Smooth muscle cell (in vitro differentiated cells): ENCODE measurements around the gene AGBL1. TPM values are rescaled to one million over a fixed set of nuclear protein-coding genes. Genes with fewer than 3 reads are reported as not detected.

Experiments
- DNase-seq: peaks from one replicate; lab custom pipeline; 2025; ENCODE audit not compliant: unreplicated experiment; lab: John Stamatoyannopoulos, UW
- H2AFZ ChIP-seq: fragments of 200-600 bp; sonication (generic); 2 replicates; pipeline ENCODE4 v1.6.0; 2016; ENCODE audit warnings: antibody characterized with exemption, low read depth, mild to moderate bottlenecking
- H3F3A ChIP-seq: fragments of 200-600 bp; sonication (generic); 2 replicates; pipeline ENCODE4 v1.6.0; 2017; ENCODE audit warnings: antibody characterized with exemption, low read depth
- H3K27ac ChIP-seq: fragments of 200-600 bp; sonication (generic); 2 replicates; pipeline ENCODE4 v1.5.1; 2016; ENCODE audit warnings: low read depth, mild to moderate bottlenecking
- H3K27me3 ChIP-seq: fragments of 200-600 bp; sonication (generic); 2 replicates; pipeline ENCODE4 v1.6.1; 2016; ENCODE audit warnings: low read depth, mild to moderate bottlenecking
- H3K36me3 ChIP-seq: fragments of 200-600 bp; sonication (generic); 2 replicates; pipeline ENCODE4 v1.5.1; 2016; ENCODE audit warnings: low read depth
- H3K4me1 ChIP-seq: fragments of 200-600 bp; sonication (generic); 2 replicates; pipeline ENCODE4 v1.5.1; 2016; ENCODE audit warnings: low read depth
- H3K4me2 ChIP-seq: fragments of 200-600 bp; sonication (generic); 2 replicates; pipeline ENCODE4 v1.6.0; 2016; ENCODE audit warnings: mild to moderate bottlenecking
- H3K4me3 ChIP-seq: fragments of 200-600 bp; sonication (generic); 2 replicates; pipeline ENCODE4 v1.5.1; 2016; ENCODE audit warnings: mild to moderate bottlenecking
- H3K79me2 ChIP-seq: fragments of 200-600 bp; sonication (generic); 2 replicates; pipeline ENCODE4 v1.6.0; 2016; ENCODE audit warnings: low read depth, mild to moderate bottlenecking
- H3K9ac ChIP-seq: fragments of 200-600 bp; sonication (generic); 2 replicates; pipeline ENCODE4 v1.6.0; 2016; ENCODE audit warnings: low read depth
- H3K9me3 ChIP-seq: fragments of 200-600 bp; sonication (generic); replicated peaks from 2 replicates; pipeline ENCODE4 v1.5.1; 2016; ENCODE audit warnings: low read depth
- H4K20me1 ChIP-seq: fragments of 200-600 bp; sonication (generic); 2 replicates; pipeline ENCODE4 v1.6.0; 2016; ENCODE audit warnings: low read depth
- WGBS: methylation state at CpG from one replicate; pipeline ENCODE4 v1.1.7; 2016; ENCODE audit warnings: low lambda C conversion rate; 5-methylcytosine and 5-hydroxymethylcytosine counted together
- polyA plus RNA-seq: library from polyadenylated mRNA; unstranded; fragments of >200 nt; fragmentation: Nextera tagmentation; extraction: Ambion mirVana; gene quantifications from 2 replicates; pipeline ENCODE4 v1.2.1, GENCODE V29; 2016
- total RNA-seq: library from RNA; depleted of rRNA; stranded (reverse); fragments of >200 nt; gene quantifications from 2 replicates; pipeline ENCODE4 v1.2.3, GENCODE V29; 2014
- TF ChIP-seq, protein P1 (sequence below): fragments of 200-600 bp; sonication (generic); IDR thresholded peaks from 2 replicates; pipeline ENCODE4 v1.5.1; 2017; ENCODE audit warnings: borderline replicate concordance, mild to moderate bottlenecking, antibody characterized with exemption; ENCODE audit not compliant: insufficient read depth, poor library complexity, severe bottlenecking

The AGBL1 gene
- total and polyA plus RNA-seq, 2 experiments from 2014 or later = not detected

DNA sequence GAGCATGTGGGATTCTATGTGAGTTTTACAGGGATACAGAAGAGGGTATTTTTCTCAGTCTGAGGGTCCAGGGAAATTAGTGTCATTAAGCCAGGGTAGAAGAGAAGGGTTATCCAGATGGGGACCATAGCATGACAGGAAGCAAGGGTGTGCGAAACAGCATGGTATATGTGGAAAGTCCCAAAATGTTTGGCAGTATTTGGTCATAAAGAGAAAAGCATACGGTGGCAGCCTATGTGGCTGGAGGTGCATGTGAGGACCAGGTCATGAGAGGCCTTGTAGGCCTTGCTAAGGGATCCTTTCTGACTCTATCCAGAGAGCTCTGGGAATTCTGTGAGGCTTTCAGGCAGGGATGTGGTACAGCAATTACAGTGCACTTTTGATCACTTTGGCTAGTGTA, 411.4 kb downstream of the AGBL1 start:
- no peak overlapping the region for H3K4me2 ChIP-seq
- H4K20me1 ChIP-seq = no peaks in the 10 kb centered on the region
- H3K27ac ChIP-seq = no peak overlapping the region
- H3K79me2 ChIP-seq = no peaks in the 10 kb centered on the region
- H3K36me3 ChIP-seq = no peaks in the 10 kb centered on the region
- no peak overlapping the region for H2AFZ ChIP-seq
- H3K9ac ChIP-seq = no peak overlapping the region
- H3F3A ChIP-seq = no peaks in the 10 kb centered on the region
- WGBS = 95% methylated on average over 2 of the region's 2 CpGs
- H3K4me3 ChIP-seq = no peak overlapping the region
- DNase-seq = no peak
- H3K4me1 ChIP-seq = no peaks in the 10 kb centered on the region
- TF ChIP-seq, protein P1, sequence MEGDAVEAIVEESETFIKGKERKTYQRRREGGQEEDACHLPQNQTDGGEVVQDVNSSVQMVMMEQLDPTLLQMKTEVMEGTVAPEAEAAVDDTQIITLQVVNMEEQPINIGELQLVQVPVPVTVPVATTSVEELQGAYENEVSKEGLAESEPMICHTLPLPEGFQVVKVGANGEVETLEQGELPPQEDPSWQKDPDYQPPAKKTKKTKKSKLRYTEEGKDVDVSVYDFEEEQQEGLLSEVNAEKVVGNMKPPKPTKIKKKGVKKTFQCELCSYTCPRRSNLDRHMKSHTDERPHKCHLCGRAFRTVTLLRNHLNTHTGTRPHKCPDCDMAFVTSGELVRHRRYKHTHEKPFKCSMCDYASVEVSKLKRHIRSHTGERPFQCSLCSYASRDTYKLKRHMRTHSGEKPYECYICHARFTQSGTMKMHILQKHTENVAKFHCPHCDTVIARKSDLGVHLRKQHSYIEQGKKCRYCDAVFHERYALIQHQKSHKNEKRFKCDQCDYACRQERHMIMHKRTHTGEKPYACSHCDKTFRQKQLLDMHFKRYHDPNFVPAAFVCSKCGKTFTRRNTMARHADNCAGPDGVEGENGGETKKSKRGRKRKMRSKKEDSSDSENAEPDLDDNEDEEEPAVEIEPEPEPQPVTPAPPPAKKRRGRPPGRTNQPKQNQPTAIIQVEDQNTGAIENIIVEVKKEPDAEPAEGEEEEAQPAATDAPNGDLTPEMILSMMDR = no peak
- no peaks in the 10 kb centered on the region for H3K9me3 ChIP-seq
- peaks cover 2% of the 10 kb centered on the region for H3K27me3 ChIP-seq

DNA sequence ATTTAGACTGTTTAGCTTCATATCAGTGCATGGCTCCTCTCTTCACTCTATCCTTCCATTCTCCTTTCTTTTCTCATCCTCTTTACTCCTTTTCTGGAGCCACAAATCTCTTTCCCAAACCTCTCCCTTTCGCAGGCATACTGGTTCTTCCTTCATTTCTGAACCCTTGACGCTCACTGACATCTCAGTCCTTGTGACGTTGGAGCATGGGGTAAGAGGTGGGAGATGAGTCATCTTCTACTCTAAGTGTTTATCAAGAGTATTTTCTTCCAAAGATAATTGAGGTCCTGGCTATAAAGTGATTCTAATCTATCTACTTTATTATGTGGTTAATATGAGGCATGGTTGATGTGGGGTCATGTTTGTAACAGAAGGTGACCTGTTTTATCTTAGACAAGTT, 414.2 kb downstream of the AGBL1 start:
- H3F3A ChIP-seq = no peaks in the 10 kb centered on the region
- H3K4me3 ChIP-seq = no peak overlapping the region
- TF ChIP-seq, protein P1 = no peak
- DNase-seq = no peak
- H3K9me3 ChIP-seq = no peaks in the 10 kb centered on the region
- H3K79me2 ChIP-seq = no peaks in the 10 kb centered on the region
- H3K36me3 ChIP-seq = no peaks in the 10 kb centered on the region
- no peak overlapping the region for H3K4me2 ChIP-seq
- H3K27me3 ChIP-seq = no peaks in the 10 kb centered on the region
- H4K20me1 ChIP-seq = no peaks in the 10 kb centered on the region
- no peak overlapping the region for H2AFZ ChIP-seq
- no peak overlapping the region for H3K9ac ChIP-seq
- WGBS = 62% methylated on average over 3 of the region's 3 CpGs
- no peaks in the 10 kb centered on the region for H3K4me1 ChIP-seq
- no peak overlapping the region for H3K27ac ChIP-seq

DNA sequence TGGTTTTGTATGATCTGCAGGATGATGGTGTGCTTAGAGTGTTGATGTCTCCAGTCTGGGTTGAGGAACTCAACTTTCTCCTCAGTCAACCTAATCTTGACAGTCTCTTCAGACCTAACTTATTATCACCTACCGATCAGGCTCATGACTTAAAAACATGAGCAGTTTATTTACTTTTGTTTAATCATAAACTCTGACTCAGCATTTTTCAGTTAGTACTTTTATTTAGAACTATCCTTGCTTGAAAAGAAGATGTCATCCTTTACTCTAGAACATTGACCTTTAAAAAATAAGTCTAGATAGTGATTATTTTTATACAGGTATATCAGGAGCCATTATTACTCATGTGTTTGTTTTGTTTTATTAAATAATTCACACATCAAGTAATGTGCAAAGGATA, 414.8 kb downstream of the AGBL1 start:
- no peaks in the 10 kb centered on the region for H3K79me2 ChIP-seq
- H3F3A ChIP-seq = no peaks in the 10 kb centered on the region
- no peaks in the 10 kb centered on the region for H3K36me3 ChIP-seq
- no peak overlapping the region for H3K4me3 ChIP-seq
- H2AFZ ChIP-seq = no peak overlapping the region
- no peaks in the 10 kb centered on the region for H4K20me1 ChIP-seq
- TF ChIP-seq, protein P1 = no peak
- DNase-seq = no peak
- 97% methylated on average over 1 of the region's 1 CpG for WGBS
- H3K27me3 ChIP-seq = no peaks in the 10 kb centered on the region
- no peak overlapping the region for H3K9ac ChIP-seq
- H3K4me1 ChIP-seq = no peaks in the 10 kb centered on the region
- H3K4me2 ChIP-seq = no peak overlapping the region
- H3K27ac ChIP-seq = no peak overlapping the region
- no peaks in the 10 kb centered on the region for H3K9me3 ChIP-seq

DNA sequence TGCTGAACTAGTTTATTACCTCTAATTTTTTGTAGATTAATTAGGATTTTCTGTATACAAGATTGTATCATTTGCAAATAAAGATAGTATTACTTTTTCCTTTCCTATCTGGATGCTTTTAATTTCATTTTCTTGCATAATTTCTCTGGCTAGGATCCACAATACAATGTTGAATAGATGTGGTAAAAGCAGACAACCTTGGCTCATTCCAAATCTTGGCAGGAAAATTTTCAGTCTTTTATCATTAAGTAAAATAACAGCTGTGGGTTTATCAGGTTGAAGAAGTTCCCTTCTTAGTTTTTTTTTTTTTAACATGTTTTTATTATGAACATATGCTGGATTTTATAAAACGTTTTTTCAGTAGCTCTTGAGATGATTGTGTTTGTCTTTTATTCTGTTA, 422.6 kb downstream of the AGBL1 start:
- no peak overlapping the region for H2AFZ ChIP-seq
- no peaks in the 10 kb centered on the region for H3K36me3 ChIP-seq
- no peak overlapping the region for H3K4me2 ChIP-seq
- H3F3A ChIP-seq = no peaks in the 10 kb centered on the region
- H3K9me3 ChIP-seq = no peaks in the 10 kb centered on the region
- TF ChIP-seq, protein P1 = no peak
- H3K27me3 ChIP-seq = peaks cover 3% of the 10 kb centered on the region
- H3K4me3 ChIP-seq = no peak overlapping the region
- no peaks in the 10 kb centered on the region for H3K79me2 ChIP-seq
- no peak overlapping the region for H3K27ac ChIP-seq
- no peak for DNase-seq
- no peaks in the 10 kb centered on the region for H4K20me1 ChIP-seq
- WGBS = 44% methylated on average over 1 of the region's 1 CpG
- H3K4me1 ChIP-seq = no peaks in the 10 kb centered on the region
- H3K9ac ChIP-seq = no peak overlapping the region
